DMS 273 treated with DMSO at 0.1 percent for 48 hours (cell line): ENCODE measurements around the gene NAGA.

Experiments
- DNase-seq: peaks from one replicate; lab custom pipeline; 2025; lab: John Stamatoyannopoulos, UW

NAGA gene

DNA sequence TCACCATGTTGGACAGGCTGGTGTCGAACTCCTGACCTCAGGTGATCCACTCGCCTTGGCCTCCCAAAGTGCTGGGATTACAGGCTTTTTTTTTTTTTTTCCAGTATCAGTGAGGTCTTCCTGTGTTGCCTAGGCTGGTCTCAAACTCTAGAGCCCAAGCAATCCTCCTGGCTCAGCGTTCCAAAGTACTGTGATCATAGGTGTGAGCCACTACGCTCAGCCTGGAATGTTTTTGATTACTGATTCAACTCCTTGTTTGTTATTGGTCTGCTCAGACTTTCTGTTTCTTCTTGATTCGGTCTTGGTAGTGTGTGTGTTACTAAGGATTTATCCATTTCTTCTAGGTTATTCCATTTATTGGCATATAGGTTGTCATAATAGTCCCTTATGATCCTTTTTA is 31.3 kb downstream of the NAGA start:
- no peak for DNase-seq

DNA sequence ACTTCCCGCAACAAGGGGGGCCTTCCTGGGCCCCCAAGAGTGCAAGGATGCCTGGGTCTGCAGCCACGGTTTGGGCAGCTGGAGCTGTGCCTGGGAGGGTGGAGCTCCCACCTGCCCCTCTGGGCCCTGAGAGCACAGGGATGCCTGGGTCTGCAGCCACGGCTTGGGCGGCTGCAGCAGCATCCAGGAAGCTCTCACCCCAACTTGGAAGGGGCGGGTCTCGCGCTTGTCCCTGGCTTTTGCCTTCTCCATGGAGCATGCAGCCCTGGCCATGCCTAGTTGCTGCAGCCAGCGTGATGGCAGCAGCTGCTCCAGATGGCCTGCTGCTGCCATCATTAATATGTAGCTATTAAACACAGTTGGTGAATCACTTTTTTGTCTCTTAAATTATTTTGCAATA is 35.4 kb downstream of the NAGA start:
- DNase-seq: no peak

DNA sequence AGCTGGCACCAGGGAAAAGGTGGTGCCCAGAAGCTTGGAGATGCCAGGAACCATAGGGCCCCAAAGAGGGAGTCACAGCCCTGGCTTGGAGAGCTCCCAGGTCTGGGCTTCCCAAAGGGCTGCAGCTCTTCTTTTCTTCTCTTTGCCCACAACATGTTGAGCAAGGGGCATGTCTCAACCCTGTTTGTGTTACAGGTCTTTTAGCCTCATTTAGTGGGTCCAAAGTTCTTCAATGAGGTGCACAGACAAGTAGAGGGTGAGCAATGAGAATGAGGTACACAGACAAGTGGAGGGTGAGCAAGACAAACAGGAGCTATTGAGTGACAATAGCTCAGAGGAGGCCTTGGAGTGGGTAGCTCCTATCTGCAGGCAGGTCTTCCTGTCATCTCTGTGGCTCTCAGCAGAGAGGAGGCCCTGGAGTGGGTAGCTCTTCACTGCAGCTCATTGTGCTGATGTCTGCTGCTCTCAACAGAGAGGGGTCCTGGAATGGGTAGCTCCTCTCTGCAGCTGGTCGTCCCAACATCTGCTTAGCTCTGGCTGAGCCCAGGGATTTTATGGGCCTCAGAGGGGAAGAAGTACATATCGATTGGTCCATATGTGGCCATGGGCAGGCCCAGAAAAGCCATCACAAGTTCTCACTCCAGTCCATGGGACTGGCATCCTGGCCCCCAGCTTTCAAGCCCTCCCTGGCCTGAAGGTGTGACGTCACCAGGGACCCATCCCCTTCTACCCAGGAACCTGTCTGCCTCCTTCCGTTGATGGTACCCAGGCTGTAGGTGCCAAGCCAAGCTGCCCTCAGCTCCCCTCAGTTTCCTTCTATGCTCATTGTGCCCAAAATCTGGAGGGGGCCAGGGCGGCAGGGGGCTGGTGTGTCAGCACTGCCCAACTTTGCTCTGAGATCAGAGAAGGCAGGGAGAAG is 37.1 kb downstream of the NAGA start:
- DNase-seq: no peak

DNA sequence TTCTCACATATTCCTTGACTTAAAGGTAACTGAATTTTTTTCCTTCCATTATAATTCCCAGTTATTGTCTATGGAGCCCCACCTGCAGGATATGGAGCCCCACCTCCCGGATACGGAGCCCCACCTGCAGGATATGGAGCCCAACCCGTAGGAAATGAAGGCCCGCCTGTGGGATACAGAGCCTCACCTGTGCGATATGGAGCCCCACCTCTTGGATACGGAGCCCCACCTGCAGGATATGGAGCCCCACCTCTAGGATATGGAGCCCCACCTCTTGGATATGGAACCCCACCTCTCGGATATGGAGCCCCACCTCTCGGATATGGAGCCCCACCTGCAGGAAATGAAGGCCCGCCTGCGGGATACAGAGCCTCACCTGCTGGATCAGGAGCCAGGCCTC is 43.9 kb downstream of the NAGA start:
- DNase-seq: no peak

GRCh38 chr22:42025421-42025820 is 45.2 kb downstream of the NAGA start:
- no peak for DNase-seq

DNA sequence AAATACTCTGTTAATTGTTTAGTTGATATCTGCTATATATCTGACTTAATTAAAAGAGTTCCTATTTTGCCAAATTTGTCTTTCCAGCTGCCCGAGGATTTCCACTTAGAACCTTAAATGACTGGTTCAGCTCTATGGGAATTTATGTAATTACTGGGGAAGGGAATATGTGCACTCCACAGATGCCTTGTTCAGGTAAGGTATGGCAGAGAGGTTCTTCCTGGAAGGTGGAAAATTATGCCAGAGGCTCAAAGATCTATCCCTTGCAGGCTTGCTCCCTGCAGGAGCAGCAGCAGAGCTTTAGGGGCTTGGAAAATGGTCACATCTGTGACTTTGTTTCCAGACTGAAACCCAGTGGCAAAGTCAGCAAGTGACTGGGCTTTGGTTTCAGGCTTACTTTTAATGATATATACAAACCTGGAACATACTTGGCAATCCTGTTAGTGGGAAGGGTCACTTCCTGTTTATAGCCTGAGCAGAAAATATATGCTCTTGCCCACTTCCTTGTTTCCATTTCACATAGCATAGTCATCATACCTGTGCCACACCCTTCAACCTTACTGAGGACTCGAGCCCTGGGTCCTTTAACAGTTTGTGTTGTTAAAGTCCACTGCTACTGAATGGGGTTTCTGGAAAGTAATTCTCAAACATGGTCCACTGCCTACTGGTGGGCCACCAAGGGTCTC is 48.3 kb downstream of the NAGA start:
- no peak for DNase-seq

- no peak for DNase-seq
These were observed 49.0 kb downstream of the NAGA start for GRCh38 chr22:42021571-42021970.

- no peak for DNase-seq
These were observed 52.4 kb downstream of the NAGA start for GRCh38 chr22:42018224-42018623.

DNA sequence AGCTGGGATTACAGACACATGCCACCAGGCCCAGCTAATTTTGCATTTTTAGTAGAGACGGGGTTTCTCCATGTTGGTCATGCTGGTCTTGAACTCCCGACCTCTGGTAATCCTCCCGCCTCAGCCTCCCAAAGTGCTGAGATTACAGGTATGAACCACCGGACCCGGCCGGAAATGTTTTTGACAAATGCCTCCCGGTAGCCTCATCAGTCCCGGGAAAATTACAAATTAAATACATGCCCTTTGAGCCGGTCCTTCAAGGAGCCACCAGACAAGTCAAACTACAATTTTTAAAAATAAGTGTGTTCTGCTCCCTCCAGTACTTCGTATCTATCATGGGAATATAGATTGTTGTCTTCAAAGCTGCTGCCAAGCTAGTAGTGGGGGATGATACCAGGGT is 54.5 kb downstream of the NAGA start:
- no peak for DNase-seq

- no peak for DNase-seq
These were observed 57.2 kb downstream of the NAGA start for GRCh38 chr22:42013385-42013784.

- no peak for DNase-seq
These were observed 59.8 kb downstream of the NAGA start for GRCh38 chr22:42010778-42011177.
